ENCODE results near the gene LRRN4. TPM values are rescaled to one million over a fixed set of nuclear protein-coding genes. Genes with fewer than 3 reads are reported as not detected.

Gene LRRN4
- total and polyA plus RNA-seq, 2 of the 4 experiments (the other 2 are of a cell fraction) = under 0.01 to 0.19 TPM

- Histone ChIP-seq H2BK20ac (ENCODE audit: low read depth, low read length) (no peak overlapping the region), H2BK120ac (ENCODE audit: low read depth, low read length) (no peak overlapping the region), H2AFZ (replicated peaks; ENCODE audit: low read length, poor library complexity) (no peak overlapping the region), H3K9ac (ENCODE audit: low read depth, low read length) (no peak overlapping the region), H2BK15ac (ENCODE audit: low read depth, low read length) (no peak overlapping the region), H4K8ac (ENCODE audit: low read depth in 2 of 2, low read length in 2 of 2) (no peak overlapping the region), H3K4me3 (ENCODE audit: insufficient read depth, low read depth, low read length) (no peak overlapping the region), H3K14ac (replicated peaks; ENCODE audit: low read depth, low read length) (no peak overlapping the region), H3K4me1 (ENCODE audit: control insufficient read depth, insufficient read depth, low read length) (no peaks in the 10 kb centered on the region; the same call in 1 of the 2 replicates), H3K36me3 (ENCODE audit: control insufficient read depth, insufficient read depth, low read length) (no peaks in the 10 kb centered on the region), H3K56ac (ENCODE audit: extremely low read depth, insufficient read depth, low read length) (no peak overlapping the region), H3K9me1 (ENCODE audit: insufficient read depth, low read length) (no peaks in the 10 kb centered on the region), H2AK9ac (replicated peaks; ENCODE audit: low read depth, low read length, poor library complexity) (no peak overlapping the region), H3K79me1 (ENCODE audit: low read depth in 1 of 2, low read length in 2 of 2) (no peaks in the 10 kb centered on the region), H2BK5ac (ENCODE audit: low read depth, low read length, poor library complexity, severe bottlenecking) (no peak overlapping the region), H4K91ac (ENCODE audit: insufficient read depth, low read depth, low read length) (no peak overlapping the region), H3K9me3 (ENCODE audit: control insufficient read depth, insufficient read depth, low read length) (no peaks in the 10 kb centered on the region), H3K27me3 (ENCODE audit: control insufficient read depth, insufficient read depth, low read length) (peaks cover 11% of the 10 kb centered on the region), H3K27ac (ENCODE audit: insufficient read depth, low read length) (no peak overlapping the region), H3K4me2 (ENCODE audit: low read depth, low read length) (no peak overlapping the region), H3K4ac (ENCODE audit: low read depth, low read length) (no peak overlapping the region), H3K23ac (ENCODE audit: low read depth, low read length) (no peak overlapping the region), H3K18ac (ENCODE audit: low read depth, low read length) (no peak overlapping the region), H2AK5ac (ENCODE audit: low read depth, low read length) (no peak overlapping the region), H4K5ac (ENCODE audit: low read depth, low read length) (no peak overlapping the region), H4K20me1 (ENCODE audit: insufficient read depth, low read length) (no peaks in the 10 kb centered on the region)
- ATAC-seq (ENCODE audit: low read depth) = no peak
- in situ Hi-C loops (cut with MboI; ENCODE audit: low sequenced_read_pairs) = no loop called here
- BruUV-seq (replicated peaks) = no TSS peak
- no peak for TF ChIP-seq MAZ (IDR thresholded peaks at IDR 0.05; ENCODE audit: borderline replicate concordance, low read depth, low read length)
- TF ChIP-seq RAD21 (IDR thresholded peaks at IDR 0.05; ENCODE audit: low read length) = no peak
- no peak for TF ChIP-seq CTCF (conservative IDR thresholded peaks at IDR 0.05; ENCODE audit: low read depth, low read length)
- TF ChIP-seq BHLHE40 (IDR thresholded peaks at IDR 0.05; ENCODE audit: low read depth, low read length) = no peak
- no peak for TF ChIP-seq NFE2L2 (IDR thresholded peaks at IDR 0.05; ENCODE audit: low read depth, low read length)
- no peak for TF ChIP-seq MXI1 (IDR thresholded peaks at IDR 0.05; ENCODE audit: borderline replicate concordance, low read depth, low read length)
- no peak for TF ChIP-seq CHD1 (IDR thresholded peaks at IDR 0.05; ENCODE audit: low read depth, low read length)
- no peak for TF ChIP-seq FOS (IDR thresholded peaks at IDR 0.05; ENCODE audit: low read depth, low read length)
- TF ChIP-seq SMC3 (IDR thresholded peaks at IDR 0.05; ENCODE audit: low read depth, low read length) = no peak
- no peak for TF ChIP-seq MAFK (IDR thresholded peaks at IDR 0.05; ENCODE audit: low read depth, low read length)
- no peak for TF ChIP-seq ELK1 (IDR thresholded peaks at IDR 0.05; ENCODE audit: borderline replicate concordance, low read depth, low read length)
- no peak for TF ChIP-seq RCOR1 (IDR thresholded peaks at IDR 0.05; ENCODE audit: insufficient replicate concordance, low read length)
- ChIA-PET POLR2A (ENCODE audit: unreplicated experiment) (no interaction called here), CTCF (no interaction called here)
- no CpG with 5 or more reads among the region's 7 CpGs for WGBS, 2 experiments (ENCODE audit: extremely low coverage in 2 of 2, insufficient read length in 1 of 2)
- no peak for DNase-seq
- intact Hi-C loops (cut with micrococcal nuclease) = no loop called here
- dilution Hi-C loops (cut with HindIII; ENCODE audit: low sequenced_read_pairs, unreplicated experiment) = no loop called here
Observed at GRCh38 chr20:6058684-6059295, 4.9 kb upstream of the LRRN4 start.

All from IMR-90 (cell line).